ENCODE results near the gene CENPL. TPM values are rescaled to one million over a fixed set of nuclear protein-coding genes. Genes with fewer than 3 reads are reported as not detected.

The CENPL gene
- total and polyA plus RNA-seq, 9 of the 15 experiments (the other 6 are each of a cell fraction or from before 2014, with no cell fraction given), result 33.0 to 52.7 (median 39.7) TPM

DNA sequence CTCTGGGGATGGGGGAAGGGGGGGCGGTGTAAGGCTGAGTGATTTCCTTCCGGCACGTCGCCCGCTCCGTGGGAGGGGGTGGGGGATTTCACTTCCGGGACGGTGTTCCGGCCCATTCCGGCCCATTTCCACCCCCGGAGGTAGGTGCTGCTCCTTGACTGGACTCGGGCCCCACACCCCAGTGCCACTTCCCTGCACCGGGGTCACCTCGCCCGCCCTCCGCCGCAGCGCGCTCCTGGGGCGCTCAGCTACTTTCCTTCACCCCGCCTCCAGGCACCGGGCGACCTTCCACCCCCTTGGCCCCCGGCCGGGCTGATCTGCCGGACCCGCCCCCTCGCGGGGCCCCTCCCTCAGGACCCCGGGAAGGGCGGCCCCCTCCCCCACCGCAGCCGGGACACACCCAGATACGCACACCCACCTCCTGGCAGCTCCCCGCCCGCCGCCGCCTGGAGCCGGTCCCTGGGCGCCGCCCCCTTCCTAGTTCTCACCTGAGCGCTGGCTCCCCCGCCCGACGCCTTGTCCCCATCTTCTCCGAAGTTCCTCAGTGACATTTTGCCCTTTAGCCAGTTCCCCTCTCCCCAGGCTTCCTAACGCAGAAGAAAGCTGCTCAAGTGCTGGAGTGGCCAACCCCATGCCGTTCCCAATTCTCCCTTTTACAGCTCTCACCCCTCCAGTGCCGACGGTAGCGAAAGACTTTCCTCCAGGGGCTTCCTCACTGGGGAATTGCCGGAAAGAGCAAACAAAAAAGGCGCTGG is 43.8 kb upstream of the CENPL start, which contains the start of gene ZBTB37 (continued):
- TF ChIP-seq, protein P1, sequence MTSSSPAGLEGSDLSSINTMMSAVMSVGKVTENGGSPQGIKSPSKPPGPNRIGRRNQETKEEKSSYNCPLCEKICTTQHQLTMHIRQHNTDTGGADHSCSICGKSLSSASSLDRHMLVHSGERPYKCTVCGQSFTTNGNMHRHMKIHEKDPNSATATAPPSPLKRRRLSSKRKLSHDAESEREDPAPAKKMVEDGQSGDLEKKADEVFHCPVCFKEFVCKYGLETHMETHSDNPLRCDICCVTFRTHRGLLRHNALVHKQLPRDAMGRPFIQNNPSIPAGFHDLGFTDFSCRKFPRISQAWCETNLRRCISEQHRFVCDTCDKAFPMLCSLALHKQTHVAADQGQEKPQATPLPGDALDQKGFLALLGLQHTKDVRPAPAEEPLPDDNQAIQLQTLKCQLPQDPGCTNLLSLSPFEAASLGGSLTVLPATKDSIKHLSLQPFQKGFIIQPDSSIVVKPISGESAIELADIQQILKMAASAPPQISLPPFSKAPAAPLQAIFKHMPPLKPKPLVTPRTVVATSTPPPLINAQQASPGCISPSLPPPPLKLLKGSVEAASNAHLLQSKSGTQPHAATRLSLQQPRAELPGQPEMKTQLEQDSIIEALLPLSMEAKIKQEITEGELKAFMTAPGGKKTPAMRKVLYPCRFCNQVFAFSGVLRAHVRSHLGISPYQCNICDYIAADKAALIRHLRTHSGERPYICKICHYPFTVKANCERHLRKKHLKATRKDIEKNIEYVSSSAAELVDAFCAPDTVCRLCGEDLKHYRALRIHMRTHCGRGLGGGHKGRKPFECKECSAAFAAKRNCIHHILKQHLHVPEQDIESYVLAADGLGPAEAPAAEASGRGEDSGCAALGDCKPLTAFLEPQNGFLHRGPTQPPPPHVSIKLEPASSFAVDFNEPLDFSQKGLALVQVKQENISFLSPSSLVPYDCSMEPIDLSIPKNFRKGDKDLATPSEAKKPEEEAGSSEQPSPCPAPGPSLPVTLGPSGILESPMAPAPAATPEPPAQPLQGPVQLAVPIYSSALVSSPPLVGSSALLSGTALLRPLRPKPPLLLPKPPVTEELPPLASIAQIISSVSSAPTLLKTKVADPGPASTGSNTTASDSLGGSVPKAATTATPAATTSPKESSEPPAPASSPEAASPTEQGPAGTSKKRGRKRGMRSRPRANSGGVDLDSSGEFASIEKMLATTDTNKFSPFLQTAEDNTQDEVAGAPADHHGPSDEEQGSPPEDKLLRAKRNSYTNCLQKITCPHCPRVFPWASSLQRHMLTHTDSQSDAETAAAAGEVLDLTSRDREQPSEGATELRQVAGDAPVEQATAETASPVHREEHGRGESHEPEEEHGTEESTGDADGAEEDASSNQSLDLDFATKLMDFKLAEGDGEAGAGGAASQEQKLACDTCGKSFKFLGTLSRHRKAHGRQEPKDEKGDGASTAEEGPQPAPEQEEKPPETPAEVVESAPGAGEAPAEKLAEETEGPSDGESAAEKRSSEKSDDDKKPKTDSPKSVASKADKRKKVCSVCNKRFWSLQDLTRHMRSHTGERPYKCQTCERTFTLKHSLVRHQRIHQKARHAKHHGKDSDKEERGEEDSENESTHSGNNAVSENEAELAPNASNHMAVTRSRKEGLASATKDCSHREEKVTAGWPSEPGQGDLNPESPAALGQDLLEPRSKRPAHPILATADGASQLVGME (CRISPR knock-in tag; IDR thresholded peaks at IDR 0.05), result peak; percentile 70
- TF ChIP-seq TCF15 (CRISPR knock-in tag; IDR thresholded peaks at IDR 0.05), result no peak
- no peak for TF ChIP-seq HDAC6 (IDR thresholded peaks at IDR 0.05; ENCODE audit: low read depth, low read length)
- peak; percentile 7; the same call in 1 of the 2 replicates for TF ChIP-seq PKNOX1 (IDR thresholded peaks at IDR 0.05)
- TF ChIP-seq, protein P2, sequence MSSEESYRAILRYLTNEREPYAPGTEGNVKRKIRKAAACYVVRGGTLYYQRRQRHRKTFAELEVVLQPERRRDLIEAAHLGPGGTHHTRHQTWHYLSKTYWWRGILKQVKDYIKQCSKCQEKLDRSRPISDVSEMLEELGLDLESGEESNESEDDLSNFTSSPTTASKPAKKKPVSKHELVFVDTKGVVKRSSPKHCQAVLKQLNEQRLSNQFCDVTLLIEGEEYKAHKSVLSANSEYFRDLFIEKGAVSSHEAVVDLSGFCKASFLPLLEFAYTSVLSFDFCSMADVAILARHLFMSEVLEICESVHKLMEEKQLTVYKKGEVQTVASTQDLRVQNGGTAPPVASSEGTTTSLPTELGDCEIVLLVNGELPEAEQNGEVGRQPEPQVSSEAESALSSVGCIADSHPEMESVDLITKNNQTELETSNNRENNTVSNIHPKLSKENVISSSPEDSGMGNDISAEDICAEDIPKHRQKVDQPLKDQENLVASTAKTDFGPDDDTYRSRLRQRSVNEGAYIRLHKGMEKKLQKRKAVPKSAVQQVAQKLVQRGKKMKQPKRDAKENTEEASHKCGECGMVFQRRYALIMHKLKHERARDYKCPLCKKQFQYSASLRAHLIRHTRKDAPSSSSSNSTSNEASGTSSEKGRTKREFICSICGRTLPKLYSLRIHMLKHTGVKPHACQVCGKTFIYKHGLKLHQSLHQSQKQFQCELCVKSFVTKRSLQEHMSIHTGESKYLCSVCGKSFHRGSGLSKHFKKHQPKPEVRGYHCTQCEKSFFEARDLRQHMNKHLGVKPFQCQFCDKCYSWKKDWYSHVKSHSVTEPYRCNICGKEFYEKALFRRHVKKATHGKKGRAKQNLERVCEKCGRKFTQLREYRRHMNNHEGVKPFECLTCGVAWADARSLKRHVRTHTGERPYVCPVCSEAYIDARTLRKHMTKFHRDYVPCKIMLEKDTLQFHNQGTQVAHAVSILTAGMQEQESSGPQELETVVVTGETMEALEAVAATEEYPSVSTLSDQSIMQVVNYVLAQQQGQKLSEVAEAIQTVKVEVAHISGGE (CRISPR knock-in tag; IDR thresholded peaks at IDR 0.05), result peak; percentile 69 to 97 (median 95); a peak in 5 of 6 replicates
- no peak for TF ChIP-seq ARID2 (IDR thresholded peaks at IDR 0.05)
- TF ChIP-seq ZNF644 (tag; IDR thresholded peaks at IDR 0.05; ENCODE audit: low read depth), result 0 out of 2 replicates have a peak, but pooled peaks have one; percentile 33
